NCI-H146 treated with DMSO at 0.1 percent for 48 hours (cell line): ENCODE data around the gene SPOCK2.

Experiments used
- DNase-seq: peaks from one replicate; lab custom pipeline; 2025; ENCODE audit not compliant: unreplicated experiment; lab: John Stamatoyannopoulos, UW

SPOCK2 gene

DNA sequence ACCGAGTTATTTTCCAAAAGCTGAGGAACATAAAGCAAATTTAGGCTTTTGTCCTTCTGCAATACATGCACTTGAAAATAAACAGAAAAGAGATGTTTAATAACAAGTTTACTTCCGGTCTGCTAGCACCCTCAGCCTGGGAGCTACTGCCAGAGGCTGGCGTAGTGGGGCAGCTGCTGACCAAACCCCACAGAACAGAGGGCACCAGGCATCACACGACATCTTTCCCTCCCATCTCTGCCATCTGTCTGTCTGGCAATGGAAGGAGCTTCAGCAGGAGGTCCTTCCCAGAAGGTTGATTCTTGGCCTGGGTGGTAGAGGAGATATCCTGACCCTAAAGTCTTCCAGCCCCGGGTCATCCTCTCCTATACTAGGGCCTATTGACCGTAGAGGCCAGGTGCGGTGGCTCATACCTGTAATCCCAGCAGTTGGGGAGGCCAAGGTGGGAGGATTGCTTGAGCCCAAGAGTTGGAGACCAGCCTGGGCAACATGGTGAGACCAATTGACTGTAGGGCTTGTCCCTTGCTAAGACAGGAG is 76.3 kb downstream of the SPOCK2 start:
- no peak for DNase-seq

DNA sequence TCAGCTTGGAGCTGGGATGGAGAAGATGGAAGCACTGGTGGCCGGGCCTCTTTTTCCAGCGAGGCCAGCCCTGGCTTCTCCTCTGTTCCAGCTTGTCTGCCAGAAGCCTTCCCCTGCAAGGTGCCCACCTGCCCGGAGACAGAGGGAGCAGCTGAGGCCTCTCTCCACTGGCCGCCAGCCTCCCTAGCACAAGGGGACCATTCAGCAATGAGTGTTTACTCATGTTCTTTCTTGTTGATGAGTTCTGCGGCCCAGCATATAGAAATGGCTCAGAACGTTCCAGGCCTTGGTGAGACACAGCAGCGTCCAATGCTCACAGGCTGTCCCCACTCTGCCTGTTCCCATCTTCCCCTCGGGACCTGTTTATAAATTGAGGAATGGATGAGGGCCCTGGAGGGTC is 76.9 kb downstream of the SPOCK2 start:
- DNase-seq, result no peak

DNA sequence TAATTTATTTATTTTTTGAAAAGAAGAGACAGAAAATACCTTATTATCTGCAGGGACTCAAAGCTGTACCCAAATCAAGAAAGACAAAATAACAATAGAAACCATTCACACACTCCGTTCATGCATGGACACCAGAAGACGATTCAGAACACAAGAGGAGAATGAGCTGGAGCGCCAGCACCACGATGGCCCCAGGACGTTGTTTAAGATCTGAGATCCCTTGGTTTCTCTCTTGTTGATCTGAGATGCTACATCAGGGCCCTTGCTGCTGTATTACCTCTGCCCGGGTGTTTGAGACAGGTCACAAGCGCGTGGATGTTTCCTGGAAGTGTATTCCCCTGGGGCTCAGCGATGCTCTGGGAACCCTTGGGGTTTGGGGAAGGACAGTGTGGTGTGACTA is 77.3 kb downstream of the SPOCK2 start:
- no peak for DNase-seq

DNA sequence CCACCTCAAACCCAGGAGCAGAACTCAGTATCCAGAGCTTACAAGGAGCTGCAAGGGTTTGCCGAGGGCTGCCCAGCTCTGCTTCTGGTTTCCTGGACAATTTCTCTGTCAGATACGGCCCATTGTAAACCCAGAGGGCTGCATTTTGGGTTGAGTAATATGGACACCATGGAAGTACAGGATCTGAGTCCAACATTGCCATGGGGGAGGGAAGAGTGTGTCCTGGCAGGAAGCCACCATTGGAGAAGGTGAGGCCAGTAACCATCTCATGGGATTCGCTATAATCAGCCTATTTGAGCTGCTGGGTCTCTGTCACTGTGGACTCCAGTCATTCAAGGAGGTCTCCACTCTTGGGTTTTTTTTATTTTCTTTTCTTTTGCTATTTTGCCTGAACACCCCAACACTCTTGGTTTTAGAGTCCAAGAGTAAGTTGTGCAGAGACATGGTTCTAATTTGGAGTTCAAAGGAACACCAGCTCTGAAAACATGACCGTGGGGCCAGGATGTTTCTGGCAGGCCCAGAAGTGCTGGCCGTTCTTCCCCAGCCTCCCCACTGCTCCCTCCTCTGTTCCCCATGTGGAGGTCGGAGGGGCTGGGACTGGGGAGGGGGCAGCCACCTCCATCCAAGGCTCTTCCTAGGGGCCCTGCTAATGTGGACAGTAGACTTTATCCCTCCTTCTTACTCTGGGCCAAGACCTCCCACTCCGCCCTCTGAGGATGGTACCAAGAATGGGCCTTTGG is 77.9 kb downstream of the SPOCK2 start:
- no peak for DNase-seq

DNA sequence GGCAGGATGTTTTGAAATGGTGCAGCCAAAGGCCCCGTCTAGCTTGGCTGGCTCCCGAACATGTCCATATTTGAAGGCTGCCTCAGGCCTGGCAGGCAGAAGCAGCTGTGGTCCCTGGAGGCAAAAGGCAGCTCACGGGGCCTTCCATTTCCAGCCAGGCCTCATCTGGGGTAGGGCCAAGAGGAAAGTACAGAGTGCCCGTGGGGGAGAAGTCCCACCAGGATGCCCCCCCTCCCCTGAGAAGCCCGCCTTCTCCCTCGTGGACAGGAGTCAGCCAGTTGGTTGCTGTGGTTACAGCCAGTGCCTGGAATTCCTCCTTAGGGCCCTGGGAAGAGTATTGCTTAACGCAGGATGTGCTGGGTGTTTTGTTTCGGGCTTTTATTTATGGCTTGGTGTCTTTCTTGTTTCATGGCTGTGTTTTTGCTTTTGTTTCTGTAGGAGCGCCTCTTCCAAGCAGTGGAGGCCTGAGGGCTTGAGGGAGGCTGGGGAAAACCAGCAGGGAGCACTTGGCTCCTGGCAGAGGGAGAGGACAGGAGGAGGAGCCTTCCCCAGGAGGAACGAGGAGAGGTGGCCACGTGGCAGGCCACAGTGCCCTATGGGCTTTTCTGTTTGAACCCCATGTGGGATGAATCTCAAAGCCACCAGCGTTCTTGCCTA is 78.8 kb downstream of the SPOCK2 start:
- no peak for DNase-seq

DNA sequence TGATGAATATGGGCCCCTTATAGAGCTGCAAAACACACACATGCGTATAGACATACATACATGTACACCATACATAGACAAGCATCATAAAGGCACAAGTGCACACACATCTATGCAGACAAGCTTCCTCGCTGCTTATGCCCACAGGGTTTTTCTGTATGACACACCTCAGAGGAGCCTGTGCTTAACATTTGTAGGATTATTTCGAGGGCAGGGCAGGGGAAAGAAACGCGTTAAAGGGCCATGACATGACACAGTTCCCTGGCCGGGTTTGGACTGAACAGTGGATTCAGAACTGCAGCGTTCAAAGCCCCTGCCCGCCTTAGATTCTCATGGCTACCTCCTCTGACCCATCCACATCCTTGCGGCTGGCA is 79.3 kb downstream of the SPOCK2 start:
- DNase-seq, result no peak
